OCI-LY1 (cell line): ENCODE results near the gene C22orf31.

Experiments used
- EZH2 ChIP-seq: fragments of 200-600 bp; sonication (generic), shearing (Covaris generic); IDR thresholded peaks from 2 replicates; pipeline ENCODE4 v1.8.0; 2017; ENCODE audit warnings: borderline replicate concordance, mixed run types, mild to moderate bottlenecking, antibody characterized with exemption, low read length, moderate library complexity, mixed read lengths
- TF ChIP-seq, protein P1 (sequence below): fragments of 200-600 bp; sonication (generic), shearing (Covaris generic); IDR thresholded peaks from 2 replicates; pipeline ENCODE4 v1.5.1; 2017; ENCODE audit warnings: mild to moderate bottlenecking, antibody characterized with exemption, low read length, moderate library complexity, mixed read lengths

DNA sequence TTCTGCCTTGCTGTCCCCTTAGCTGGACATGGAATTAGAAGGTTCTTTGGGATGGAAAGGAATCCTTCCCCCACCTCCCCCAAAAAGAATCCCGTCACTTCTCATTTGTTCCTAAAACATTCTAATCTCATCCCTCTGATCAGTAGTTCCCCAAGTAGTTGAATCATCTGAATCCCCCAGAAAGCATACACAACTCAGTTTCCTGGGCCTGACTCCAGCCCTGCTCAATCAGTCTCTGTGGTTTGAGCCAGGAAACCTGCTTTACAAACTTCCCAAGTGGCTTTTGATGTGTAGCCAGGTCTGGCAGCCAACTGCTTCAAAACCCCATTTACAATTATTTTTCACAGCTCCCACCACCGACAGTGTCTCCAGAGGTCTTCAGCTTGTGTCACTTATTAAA is 20.2 kb downstream of the C22orf31 start:
- TF ChIP-seq, protein P1, sequence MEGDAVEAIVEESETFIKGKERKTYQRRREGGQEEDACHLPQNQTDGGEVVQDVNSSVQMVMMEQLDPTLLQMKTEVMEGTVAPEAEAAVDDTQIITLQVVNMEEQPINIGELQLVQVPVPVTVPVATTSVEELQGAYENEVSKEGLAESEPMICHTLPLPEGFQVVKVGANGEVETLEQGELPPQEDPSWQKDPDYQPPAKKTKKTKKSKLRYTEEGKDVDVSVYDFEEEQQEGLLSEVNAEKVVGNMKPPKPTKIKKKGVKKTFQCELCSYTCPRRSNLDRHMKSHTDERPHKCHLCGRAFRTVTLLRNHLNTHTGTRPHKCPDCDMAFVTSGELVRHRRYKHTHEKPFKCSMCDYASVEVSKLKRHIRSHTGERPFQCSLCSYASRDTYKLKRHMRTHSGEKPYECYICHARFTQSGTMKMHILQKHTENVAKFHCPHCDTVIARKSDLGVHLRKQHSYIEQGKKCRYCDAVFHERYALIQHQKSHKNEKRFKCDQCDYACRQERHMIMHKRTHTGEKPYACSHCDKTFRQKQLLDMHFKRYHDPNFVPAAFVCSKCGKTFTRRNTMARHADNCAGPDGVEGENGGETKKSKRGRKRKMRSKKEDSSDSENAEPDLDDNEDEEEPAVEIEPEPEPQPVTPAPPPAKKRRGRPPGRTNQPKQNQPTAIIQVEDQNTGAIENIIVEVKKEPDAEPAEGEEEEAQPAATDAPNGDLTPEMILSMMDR = no peak
- no peak for TF ChIP-seq EZH2
